ENCODE results near the gene LPCAT3. TPM values are rescaled to one million over a fixed set of nuclear protein-coding genes. Genes with fewer than 3 reads are reported as not detected.

LPCAT3 gene
- total and polyA plus RNA-seq, 2 of the 13 experiments (the other 11 are each of a cell fraction or from before 2014, with no cell fraction given), result 44.5 to 64.3 TPM

- TF ChIP-seq, protein P1, sequence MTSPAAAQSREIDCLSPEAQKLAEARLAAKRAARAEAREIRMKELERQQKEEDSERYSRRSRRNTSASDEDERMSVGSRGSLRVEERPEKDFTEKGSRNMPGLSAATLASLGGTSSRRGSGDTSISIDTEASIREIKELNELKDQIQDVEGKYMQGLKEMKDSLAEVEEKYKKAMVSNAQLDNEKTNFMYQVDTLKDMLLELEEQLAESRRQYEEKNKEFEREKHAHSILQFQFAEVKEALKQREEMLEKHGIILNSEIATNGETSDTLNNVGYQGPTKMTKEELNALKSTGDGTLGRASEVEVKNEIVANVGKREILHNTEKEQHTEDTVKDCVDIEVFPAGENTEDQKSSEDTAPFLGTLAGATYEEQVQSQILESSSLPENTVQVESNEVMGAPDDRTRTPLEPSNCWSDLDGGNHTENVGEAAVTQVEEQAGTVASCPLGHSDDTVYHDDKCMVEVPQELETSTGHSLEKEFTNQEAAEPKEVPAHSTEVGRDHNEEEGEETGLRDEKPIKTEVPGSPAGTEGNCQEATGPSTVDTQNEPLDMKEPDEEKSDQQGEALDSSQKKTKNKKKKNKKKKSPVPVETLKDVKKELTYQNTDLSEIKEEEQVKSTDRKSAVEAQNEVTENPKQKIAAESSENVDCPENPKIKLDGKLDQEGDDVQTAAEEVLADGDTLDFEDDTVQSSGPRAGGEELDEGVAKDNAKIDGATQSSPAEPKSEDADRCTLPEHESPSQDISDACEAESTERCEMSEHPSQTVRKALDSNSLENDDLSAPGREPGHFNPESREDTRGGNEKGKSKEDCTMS (CRISPR knock-in tag; conservative IDR thresholded peaks at IDR 0.05), result no peak
- TF ChIP-seq, protein P2, sequence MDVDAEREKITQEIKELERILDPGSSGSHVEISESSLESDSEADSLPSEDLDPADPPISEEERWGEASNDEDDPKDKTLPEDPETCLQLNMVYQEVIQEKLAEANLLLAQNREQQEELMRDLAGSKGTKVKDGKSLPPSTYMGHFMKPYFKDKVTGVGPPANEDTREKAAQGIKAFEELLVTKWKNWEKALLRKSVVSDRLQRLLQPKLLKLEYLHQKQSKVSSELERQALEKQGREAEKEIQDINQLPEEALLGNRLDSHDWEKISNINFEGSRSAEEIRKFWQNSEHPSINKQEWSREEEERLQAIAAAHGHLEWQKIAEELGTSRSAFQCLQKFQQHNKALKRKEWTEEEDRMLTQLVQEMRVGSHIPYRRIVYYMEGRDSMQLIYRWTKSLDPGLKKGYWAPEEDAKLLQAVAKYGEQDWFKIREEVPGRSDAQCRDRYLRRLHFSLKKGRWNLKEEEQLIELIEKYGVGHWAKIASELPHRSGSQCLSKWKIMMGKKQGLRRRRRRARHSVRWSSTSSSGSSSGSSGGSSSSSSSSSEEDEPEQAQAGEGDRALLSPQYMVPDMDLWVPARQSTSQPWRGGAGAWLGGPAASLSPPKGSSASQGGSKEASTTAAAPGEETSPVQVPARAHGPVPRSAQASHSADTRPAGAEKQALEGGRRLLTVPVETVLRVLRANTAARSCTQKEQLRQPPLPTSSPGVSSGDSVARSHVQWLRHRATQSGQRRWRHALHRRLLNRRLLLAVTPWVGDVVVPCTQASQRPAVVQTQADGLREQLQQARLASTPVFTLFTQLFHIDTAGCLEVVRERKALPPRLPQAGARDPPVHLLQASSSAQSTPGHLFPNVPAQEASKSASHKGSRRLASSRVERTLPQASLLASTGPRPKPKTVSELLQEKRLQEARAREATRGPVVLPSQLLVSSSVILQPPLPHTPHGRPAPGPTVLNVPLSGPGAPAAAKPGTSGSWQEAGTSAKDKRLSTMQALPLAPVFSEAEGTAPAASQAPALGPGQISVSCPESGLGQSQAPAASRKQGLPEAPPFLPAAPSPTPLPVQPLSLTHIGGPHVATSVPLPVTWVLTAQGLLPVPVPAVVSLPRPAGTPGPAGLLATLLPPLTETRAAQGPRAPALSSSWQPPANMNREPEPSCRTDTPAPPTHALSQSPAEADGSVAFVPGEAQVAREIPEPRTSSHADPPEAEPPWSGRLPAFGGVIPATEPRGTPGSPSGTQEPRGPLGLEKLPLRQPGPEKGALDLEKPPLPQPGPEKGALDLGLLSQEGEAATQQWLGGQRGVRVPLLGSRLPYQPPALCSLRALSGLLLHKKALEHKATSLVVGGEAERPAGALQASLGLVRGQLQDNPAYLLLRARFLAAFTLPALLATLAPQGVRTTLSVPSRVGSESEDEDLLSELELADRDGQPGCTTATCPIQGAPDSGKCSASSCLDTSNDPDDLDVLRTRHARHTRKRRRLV (CRISPR knock-in tag; IDR thresholded peaks at IDR 0.05), result peak; percentile 67; the same call in 1 of the 2 replicates
- no peak for TF ChIP-seq ZNF121 (CRISPR knock-in tag; IDR thresholded peaks at IDR 0.05)
- TF ChIP-seq, protein P3, sequence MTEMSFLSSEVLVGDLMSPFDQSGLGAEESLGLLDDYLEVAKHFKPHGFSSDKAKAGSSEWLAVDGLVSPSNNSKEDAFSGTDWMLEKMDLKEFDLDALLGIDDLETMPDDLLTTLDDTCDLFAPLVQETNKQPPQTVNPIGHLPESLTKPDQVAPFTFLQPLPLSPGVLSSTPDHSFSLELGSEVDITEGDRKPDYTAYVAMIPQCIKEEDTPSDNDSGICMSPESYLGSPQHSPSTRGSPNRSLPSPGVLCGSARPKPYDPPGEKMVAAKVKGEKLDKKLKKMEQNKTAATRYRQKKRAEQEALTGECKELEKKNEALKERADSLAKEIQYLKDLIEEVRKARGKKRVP (CRISPR knock-in tag; IDR thresholded peaks at IDR 0.05), result 0 out of 4 replicates have a peak, but pooled peaks of 1 of the 2 experiments have one; percentile 11
- TF ChIP-seq ZNF766 (CRISPR knock-in tag; IDR thresholded peaks at IDR 0.05; ENCODE audit: borderline replicate concordance), result no peak
- TF ChIP-seq NR2F1 (CRISPR knock-in tag; IDR thresholded peaks at IDR 0.05), result peak; percentile 22 to 37; a peak in 1 of 4 replicates
- peak; percentile 63; the same call in 1 of the 2 replicates for TF ChIP-seq ZFP1 (CRISPR knock-in tag; IDR thresholded peaks at IDR 0.05)
- no peak for TF ChIP-seq EEA1 (CRISPR knock-in tag; IDR thresholded peaks at IDR 0.05; ENCODE audit: borderline replicate concordance)
- TF ChIP-seq PHF20 (CRISPR knock-in tag; IDR thresholded peaks at IDR 0.05), result peak; percentile 42; the same call in 1 of the 2 replicates
- TF ChIP-seq IRX3 (CRISPR knock-in tag; IDR thresholded peaks at IDR 0.05; ENCODE audit: borderline replicate concordance, low read depth), result no peak; the same call in 1 of the 2 replicates
- peak; percentile 28; the same call in 1 of the 2 replicates for TF ChIP-seq ZNF740 (CRISPR knock-in tag; IDR thresholded peaks at IDR 0.05)
- TF ChIP-seq, protein P4, sequence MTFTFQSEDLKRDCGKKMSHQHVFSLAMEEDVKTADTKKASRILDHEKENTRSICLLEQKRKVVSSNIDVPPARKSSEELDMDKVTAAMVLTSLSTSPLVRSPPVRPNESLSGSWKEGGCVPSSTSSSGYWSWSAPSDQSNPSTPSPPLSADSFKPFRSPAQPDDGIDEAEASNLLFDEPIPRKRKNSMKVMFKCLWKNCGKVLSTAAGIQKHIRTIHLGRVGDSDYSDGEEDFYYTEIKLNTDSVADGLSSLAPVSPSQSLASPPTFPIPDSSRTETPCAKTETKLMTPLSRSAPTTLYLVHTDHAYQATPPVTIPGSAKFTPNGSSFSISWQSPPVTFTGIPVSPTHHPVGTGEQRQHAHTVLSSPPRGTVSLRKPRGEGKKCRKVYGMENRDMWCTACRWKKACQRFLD (CRISPR knock-in tag; IDR thresholded peaks at IDR 0.05; ENCODE audit: borderline replicate concordance), result no peak; the same call in 1 of the 2 replicates
- 0 out of 2 replicates have a peak, but pooled peaks have one; percentile 59 for TF ChIP-seq ZNF383 (CRISPR knock-in tag; IDR thresholded peaks at IDR 0.05; ENCODE audit: borderline replicate concordance)
- TF ChIP-seq ZNF446 (CRISPR knock-in tag; IDR thresholded peaks at IDR 0.05), result no peak
- no peak for TF ChIP-seq ZNF414 (CRISPR knock-in tag; IDR thresholded peaks at IDR 0.05)
- TF ChIP-seq ZNF550 (CRISPR knock-in tag; IDR thresholded peaks at IDR 0.05; ENCODE audit: borderline replicate concordance), result no peak
- no peak for TF ChIP-seq MTA3 (CRISPR knock-in tag; IDR thresholded peaks at IDR 0.05)
These were observed at the start of gene LPCAT3 (continued) for GRCh38 chr12:7018350-7019042.

Measured in HepG2 (cell line).